Lower leg skin (tissue), 3 donors: ENCODE data around the gene TRAF2.
A peak's percentile ranks its signal among the peaks of the same experiment; 100 is the strongest.

Experiments
- POLR2A ChIP-seq, 2 donors: fragments of 450-650 bp; IDR thresholded peaks; one replicate each; pipeline ENCODE4 v1.6.1; 2016 to 2017; ENCODE audit warnings: antibody characterized with exemption in 2 of 2, mild to moderate bottlenecking in 1 of 2, moderate library complexity in 1 of 2
- TF ChIP-seq, protein P1 (sequence below), 3 donors: fragments of 450-650 bp; IDR thresholded peaks; one replicate each; pipeline ENCODE4 v1.5.1; 2016; ENCODE audit warnings: antibody characterized with exemption in 3 of 3, mild to moderate bottlenecking in 3 of 3, moderate library complexity in 2 of 3

- TF ChIP-seq, protein P1, sequence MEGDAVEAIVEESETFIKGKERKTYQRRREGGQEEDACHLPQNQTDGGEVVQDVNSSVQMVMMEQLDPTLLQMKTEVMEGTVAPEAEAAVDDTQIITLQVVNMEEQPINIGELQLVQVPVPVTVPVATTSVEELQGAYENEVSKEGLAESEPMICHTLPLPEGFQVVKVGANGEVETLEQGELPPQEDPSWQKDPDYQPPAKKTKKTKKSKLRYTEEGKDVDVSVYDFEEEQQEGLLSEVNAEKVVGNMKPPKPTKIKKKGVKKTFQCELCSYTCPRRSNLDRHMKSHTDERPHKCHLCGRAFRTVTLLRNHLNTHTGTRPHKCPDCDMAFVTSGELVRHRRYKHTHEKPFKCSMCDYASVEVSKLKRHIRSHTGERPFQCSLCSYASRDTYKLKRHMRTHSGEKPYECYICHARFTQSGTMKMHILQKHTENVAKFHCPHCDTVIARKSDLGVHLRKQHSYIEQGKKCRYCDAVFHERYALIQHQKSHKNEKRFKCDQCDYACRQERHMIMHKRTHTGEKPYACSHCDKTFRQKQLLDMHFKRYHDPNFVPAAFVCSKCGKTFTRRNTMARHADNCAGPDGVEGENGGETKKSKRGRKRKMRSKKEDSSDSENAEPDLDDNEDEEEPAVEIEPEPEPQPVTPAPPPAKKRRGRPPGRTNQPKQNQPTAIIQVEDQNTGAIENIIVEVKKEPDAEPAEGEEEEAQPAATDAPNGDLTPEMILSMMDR (IDR thresholded peaks at IDR 0.05), result peak in 1 of 3 donors; percentile 19
- no peak for TF ChIP-seq POLR2A (IDR thresholded peaks at IDR 0.05)
Observed at GRCh38 chr9:136885950-136886578, at the start of gene TRAF2.
